HG03439 (cell line): ENCODE results near the gene TBL3.
"Not testable (repeated sequence)": the region's sequence is repeated elsewhere in the genome, so short reads cannot be mapped to it uniquely, and the experiment has no call there.

Experiments used
- ATAC-seq: cut with Tn5 transposase; IDR thresholded peaks from one replicate; pipeline ENCODE4 v1.9.1; 2021; ENCODE audit warnings: mild to moderate bottlenecking, moderate library complexity; ENCODE audit not compliant: unreplicated experiment

The TBL3 gene

DNA sequence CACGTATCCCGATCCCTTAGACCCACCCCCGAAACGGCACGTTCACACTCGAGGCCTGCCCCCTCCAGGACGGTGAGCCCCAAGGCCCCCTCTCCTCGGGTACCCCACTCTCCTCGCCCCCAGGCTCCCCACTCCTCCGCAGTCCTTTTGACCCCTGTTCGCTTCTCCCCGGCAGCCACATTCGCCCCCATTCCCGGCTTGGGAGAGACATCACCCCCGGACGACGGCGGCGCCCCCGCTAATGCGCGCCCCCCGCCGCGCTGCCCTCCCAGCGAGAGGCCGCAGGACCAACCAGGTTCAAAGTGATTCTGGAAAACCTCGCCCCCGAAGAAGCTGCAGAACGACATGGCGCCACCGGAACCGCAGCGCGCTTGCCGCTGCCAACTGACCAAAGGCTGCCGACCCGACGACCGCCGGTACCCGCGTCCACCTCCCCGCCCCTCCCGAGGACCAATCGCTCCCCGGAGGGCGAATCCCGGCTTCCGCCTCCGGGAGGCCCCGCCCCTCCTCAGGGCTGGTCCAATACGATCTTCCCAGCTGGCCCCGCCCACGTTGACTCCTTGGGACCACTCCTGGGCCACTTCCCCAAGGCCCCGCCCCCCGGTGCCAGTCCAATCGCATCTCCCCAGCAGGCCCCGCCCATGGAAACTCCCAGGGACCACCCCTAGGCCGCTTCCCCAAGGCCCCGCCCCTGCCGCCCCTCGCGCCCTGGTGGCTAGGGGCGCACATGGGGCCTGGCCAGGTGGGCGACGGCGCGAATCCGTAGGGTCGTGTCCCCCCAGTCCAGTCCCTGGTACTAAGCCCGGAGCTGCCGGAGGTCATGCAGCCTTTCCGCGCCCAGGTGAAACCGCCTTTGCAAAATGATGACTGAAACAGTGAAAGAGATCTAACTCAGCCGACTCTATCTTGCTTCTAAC, 28.8 kb upstream of the TBL3 start, which contains the start of gene MSRB1:
MSRB1 (minus strand) TSS at position 390 of the 917 bp plus-strand sequence; CDS start at position 347, 43 bp downstream.
- peak; percentile 83 for ATAC-seq

DNA sequence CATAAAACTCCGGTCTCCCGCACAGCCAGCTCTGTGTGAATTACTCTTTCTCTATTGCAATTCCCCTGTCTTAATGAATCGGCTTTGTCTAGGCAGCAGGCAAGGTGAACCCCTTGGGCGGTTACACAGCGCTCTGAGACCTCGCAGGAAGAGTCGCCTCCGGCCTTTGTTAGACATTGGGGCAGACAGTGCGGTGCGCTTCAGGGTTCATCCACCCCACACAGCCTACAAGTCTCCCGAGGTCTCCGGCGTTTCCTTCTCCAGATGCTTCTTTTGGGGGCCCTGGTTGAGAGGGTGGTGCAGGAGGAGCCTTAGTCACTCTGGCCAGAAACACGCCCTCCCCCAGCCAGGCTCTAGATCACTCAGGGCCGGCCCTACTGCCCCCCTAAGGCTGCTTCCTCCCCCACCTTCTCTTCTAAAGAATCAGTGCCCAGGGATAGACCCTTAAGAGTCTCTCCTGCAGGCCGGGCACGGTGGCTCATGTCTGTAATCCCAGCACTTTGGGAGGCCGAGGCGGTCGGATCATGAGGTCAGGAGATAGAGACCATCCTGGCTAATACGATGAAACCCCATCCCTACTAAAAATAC, 27.1 kb upstream of the TBL3 start:
- no peak for ATAC-seq

DNA sequence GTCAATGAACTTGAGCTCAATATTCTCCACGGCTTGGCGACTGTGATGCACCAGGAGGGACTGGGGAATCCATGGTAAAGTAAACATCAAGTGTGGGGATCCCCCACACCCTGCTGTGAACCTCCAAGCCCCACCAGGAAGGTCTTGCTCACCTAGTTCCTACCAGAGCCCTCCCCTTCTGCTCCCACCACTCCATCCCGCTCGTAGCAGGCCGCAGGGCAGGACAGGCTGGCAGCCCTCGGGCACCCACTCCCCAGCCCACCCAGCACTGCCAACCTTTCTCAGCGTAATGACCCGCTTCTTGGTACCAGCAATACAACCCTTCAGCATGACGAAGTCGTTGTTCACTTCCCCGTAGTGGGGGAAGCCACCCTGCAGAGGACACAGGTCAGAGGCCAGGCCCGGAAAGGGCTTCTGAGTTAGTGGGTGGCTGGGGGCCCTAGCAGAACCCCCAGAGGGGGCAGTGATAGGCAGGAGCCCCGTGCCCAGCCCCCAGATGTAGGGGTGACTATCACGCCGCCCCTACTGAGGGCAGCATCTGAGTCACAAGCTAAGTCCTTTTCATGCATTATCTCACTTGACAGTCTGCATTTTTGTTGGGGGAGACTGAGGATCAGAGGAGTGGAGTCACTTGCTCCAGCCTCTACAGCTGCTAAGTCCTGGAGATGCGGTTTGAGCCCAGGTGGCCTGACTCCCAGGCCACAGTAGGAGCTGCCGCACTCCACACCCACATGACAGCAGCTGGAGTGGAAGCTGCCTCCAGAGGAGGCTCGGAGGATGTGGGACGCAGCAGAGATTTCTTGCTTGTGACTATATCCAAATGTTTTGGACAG, 26.1 kb upstream of the TBL3 start:
- no peak for ATAC-seq

DNA sequence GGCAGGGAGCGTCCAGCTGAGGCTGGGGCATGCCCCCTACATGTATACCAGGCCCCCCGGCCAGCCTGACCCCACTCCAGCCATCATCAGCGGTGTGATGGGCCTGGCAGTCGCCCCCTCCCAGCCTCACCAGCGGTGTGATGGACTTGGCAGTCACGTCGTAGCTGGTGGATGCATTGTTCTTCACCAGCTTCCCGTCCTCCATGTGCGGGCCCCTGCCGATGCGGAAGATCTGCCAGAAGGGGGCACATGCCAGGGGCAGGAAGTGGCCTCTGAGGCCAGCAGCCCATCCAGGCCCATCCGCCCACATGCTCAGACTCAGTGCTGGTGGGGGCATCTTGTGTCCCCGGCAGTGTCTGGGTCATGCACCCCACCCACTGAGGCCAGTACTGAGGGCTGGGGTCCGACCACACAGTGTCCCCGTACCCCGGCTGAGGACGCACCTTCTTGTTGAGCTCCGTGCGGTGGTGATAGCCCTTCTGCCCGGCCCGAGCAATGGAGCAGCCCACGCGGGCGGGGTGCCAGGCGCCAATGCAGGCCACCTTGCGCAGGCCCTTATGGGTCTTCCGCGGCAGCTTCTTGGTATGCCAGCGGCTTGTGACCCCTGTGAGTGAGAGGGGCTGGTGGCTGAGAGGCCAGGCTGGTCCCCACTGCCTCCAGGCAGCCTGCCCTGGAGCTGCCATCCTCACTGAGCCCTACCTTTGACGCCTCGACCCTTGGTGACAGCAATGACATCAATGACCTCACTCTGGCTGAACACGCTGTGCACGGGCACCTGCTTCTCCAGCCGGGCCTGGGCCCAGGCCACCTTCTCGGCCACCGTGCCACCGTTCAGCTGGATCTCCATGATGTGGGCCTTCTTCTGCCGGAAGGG, 25.1 kb upstream of the TBL3 start:
- ATAC-seq, result no peak

DNA sequence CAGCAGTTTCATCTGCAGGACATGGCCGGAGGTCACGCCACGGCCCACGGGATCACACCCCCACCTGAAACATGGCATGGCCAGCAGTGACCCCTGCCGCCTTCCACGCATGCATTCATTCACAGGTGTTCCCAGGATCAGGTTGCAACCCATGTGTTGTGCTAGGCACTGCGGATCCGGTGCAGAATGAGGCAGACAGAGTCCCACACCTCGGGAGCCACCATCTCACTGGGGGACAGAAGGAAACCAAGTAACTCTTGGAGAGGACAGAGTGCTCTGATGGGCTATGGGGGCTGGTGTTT, 24.5 kb upstream of the TBL3 start:
- no peak for ATAC-seq

DNA sequence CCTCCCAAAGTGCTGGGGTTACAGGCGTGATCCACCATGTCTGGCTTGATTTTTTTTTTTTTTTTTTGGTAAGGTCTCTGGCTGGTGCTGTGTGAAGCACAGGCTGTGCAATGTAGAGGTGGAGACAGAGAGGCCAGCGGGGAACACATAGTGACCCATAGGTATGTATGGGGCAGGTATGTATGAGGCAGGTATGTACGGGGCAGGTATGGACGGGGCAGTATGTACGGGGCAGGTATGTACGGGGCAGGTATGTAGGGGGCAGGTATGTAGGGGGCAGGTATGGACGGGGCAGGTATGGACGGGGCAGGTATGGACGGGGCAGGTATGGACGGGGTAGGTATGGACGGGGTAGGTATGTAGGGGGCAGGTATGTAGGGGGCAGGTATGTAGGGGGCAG, 22.3 kb upstream of the TBL3 start:
- no peak for ATAC-seq

DNA sequence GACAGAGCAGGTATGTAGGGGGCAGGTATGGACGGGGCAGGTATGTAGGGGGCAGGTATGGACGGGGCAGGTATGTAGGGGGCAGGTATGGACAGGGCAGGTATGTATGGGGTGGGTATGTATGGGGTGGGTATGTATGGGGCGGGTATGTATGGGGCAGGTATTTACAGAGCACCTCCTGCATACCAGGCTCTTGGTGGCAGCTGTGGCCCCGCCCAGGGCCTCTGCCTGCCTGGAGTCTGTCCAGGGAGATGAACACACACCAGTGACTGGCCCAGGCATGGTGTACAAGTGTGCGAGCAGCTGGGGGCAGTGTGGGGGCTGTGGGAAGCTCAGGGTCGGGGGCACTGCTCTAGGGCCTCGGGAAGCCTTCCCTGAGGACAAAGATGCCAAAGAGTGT, 21.8 kb upstream of the TBL3 start:
- ATAC-seq, result no peak

DNA sequence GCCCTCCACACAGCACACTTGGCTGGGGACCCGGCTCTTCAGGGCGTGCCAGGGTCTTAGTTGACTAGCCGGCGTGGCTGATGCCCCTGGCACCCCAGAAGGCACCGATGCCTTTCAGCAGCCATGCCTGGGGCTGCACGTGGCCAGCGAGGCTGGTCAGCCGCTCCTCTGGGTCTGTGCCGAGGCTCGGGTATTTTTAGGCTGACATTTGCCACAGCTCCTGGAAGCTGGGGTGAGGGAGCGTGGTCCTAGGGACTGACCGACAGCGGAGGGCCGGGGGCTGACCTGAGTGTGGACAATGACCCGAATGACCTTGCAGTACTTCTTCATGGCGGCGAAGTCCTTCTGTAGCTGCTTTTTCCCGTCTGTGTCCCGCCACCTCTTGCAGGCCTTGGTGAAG, 21.3 kb upstream of the TBL3 start:
- ATAC-seq, result no peak

DNA sequence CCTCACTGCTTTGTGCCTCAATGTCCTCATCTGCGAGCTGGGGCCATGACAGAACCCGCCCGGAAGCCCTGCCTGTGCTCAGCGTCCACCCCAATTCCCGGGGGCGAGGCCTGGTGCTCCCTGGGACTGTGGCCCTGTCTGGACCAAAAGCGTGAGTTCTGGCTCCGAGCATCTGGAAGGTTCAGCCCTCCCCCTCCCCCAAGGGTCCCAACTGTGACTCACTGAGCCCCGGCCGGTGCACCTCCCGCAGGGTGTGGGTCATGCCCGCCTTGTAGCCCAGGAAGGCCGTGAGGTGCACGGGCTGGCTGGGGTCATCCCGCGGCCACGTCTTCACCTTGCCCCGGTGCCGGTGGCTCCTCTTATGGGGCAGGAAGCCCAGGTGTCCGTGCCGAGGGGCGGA, 18.1 kb upstream of the TBL3 start:
- no peak for ATAC-seq

DNA sequence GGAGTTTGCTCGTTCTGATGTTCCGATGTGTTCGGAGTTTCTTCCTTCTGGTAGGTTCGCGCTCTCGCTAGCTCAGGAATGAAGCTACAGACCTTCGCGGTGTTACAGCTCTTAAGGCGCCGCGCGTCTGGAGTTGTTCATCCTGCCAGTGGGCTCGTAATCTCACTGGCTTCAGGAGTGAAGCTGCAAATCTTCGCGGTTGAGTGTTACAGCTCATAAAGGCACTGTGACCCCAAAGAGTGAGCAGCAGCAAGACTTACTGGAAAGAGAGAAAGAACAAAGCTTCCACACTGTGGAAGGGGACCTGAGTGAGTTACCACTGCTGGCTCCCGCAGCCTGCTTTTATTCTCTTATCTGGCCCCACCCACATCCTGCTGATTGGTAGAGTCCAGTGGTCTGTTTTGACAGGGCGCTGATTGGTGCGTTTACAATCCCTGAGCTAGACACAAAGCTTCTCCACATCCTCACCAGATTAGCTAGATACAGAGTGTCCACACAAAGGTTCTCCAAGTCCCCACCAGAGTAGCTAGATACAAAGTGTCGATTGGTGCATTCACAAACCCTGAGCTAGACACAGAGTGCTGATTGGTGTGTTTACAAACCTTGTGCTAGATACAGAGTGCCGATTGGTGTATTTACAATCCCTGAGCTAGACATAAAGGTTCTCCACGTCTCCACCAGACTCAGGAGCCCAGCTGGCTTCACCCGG, 14.3 kb upstream of the TBL3 start:
- not testable (repeated sequence) for ATAC-seq

DNA sequence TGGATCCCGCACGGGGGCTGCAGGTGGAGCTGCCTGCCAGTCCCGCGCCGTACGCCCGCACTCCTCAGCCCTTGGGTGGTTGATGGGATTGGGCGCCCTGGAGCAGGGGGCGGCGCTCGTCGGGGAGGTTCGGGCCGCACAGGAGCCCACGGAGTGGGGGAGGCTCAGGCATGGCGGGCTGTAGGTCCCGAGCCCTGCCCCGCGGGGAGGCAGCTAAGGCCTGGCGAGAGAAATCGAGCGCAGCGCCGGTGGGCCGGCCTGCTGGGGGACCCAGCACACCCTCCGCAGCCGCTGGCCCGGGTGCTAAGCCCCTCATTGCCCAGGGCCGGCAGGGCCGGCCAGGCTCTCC, 13.7 kb upstream of the TBL3 start:
- ATAC-seq, result not testable (repeated sequence)

DNA sequence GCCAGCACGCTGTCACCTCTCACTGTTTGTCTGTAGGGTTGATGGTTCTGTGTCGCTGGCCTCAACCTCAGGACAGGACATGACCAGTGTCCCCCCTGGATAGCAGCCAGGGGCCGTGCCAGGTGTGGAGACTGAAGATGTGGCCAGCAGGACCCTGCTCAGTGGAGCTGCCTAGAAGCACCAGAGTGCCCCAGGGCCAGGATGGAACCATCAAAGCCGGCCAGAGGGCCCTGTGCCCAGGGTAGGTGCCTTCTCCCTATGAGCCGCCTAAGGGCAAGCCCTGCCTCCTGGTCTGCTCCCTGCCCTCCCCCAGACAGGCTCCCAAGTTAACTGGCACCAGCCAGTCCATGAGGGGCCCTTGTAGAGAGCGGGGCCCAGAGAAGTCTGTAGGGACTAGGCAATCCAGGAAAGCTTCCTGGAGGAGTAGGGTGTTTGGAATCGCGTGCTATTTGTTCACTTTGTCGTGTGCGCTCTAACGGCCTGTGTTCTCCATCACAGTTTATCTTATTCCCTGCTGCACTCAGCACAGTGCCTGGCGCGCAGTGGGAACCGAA, 13.1 kb upstream of the TBL3 start:
- peak; percentile 2 for ATAC-seq

DNA sequence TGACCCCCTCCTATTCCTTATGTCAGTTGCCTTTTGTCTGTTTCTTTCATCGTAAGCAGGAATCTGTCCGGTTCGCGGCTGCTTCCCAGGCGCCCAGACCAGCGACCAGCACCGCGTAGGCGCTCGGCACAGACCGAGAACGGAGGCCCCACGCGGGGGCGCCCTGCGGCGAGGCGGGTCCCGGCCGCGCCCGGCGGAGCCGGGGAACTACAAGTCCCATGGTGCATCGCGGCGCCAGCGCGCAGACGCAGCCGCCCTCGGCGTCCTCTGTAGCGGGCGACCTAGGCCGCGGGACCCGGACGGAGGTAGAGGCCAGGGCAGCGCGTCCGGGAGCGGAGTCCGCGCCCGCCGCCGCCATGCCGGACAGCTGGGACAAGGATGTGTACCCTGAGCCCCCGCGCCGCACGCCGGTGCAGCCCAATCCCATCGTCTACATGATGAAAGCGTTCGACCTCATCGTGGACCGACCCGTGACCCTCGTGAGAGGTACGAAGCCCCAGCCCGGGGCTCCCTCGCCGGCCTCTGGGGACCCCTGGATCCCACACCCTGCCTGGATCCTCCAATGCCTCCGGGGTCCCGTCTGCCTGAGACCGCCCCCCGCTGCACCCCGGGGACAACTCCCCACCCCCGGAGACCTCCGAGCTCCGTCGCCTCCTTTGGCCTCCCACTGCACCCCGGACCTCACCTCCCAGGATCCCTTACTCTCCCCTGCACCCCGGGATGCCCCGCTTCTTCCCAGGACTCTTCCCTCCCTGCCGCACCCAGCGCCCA, 12.4 kb upstream of the TBL3 start, which contains the start of gene NDUFB10:
NDUFB10 (plus strand) TSS at position 270 of the 771 bp plus-strand sequence; CDS start at position 357, 87 bp downstream.
- ATAC-seq, result peak; percentile 54

DNA sequence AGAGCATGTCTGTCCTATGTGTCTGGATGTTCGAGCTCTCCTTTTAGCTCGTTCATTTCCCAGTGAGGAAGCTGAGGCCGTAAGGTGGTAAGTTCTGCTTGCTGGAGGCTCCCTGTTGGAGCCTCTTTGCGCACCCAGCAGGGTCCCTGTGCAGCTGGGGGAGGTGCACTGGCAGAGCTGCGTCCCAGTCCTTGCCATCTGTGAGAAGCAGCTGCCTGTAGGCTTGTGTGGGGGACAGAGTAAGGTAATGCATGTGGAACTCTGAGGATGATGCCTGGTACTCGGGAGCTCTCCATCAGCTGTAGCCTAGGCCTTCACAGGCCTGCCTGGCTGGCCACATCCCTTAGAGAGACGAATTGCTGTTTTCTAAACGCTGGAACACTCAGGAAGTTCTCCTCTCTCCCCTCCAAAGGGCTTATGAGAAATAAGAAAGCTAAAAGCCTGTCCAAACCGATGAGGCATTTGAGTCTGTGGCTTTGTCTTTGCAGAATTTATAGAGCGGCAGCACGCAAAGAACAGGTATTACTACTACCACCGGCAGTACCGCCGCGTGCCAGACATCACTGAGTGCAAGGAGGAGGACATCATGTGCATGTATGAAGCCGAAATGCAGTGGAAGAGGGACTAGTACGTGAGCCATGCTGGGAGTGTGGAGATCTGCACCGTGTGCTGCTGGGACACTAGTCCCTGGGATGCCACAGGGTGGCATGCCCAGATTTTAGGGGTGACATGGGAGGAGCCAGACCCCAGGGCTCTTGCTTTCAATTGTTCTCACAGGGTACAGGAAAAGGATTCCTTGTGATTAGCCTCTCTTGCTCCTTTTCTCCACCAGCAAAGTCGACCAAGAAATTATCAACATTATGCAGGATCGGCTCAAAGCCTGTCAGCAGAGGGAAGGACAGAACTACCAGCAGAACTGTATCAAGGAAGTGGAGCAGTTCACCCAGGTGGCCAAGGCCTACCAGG, 10.9 kb upstream of the TBL3 start:
- no peak for ATAC-seq

DNA sequence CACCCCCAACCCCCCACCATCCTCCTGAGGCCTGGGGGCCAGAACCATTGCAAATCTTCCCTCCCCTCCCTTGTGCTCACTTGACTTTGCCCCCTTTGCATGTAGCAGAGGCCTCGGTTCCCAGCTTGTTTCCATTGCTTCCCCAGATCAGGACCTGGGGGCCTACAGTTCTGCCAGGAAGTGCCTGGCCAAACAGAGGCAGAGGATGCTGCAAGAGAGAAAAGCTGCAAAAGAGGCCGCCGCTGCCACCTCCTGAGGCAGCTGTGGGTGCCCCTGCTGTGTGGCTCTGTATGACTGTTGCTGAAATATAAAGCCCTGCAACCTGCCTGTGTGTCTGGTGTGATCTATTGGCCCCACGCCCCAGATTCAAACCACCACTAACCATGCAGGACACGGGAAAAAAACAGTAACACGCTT, 10.2 kb upstream of the TBL3 start:
- no peak for ATAC-seq

DNA sequence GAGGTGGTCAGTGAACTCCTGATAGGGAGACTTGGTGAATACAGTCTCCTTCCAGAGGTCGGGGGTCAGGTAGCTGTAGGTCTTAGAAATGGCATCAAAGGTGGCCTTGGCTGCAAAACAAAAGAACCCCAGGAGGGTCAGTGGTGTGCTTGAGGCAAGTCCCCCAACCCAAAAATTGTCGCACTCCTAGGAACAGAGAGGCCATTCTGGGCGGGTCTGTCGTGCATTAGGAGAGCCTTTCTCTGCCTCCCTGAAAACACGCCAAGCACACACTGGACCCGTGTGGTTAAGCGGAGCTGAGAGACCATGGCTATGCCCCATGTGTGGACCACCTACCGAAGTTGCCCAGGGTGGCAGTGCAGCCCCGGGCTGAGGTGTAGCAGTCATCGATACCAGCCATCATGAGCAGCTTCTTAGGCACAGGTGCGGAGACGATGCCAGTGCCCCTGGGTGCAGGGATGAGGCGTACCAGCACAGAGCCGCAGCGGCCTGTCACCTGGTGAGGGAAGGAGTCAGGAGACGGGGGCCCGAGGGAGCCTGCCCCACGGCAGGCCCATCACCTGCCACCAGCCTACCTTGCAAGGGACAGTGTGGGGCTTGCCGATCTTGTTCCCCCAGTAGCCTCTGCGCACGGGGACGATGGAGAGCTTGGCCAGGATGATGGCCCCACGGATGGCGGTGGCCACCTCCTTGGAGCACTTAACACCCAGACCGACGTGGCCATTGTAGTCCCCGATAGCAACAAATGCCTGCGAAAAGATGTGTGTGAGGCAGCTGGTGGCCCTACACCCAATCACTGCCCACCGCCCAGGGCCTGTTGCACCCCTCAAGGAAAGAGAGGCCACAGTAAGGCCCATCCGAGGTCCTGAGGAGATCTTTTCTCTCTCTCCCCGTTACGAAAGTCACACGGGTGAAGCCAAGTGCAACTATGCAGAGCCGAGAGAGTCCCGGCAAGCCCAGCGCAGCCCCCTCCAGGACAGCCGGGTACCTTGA, 9.4 kb upstream of the TBL3 start:
- ATAC-seq, result not testable (repeated sequence)
